HUDEP-2 (cell line): ENCODE data around the gene ZRANB1.

ENCODE experiments used
- DNase-seq, 76 experiments: peaks; one replicate each; lab custom pipeline; 2025; ENCODE audit not compliant: unreplicated experiment in 76 of 76; lab: John Stamatoyannopoulos, UW

The ZRANB1 gene

DNA sequence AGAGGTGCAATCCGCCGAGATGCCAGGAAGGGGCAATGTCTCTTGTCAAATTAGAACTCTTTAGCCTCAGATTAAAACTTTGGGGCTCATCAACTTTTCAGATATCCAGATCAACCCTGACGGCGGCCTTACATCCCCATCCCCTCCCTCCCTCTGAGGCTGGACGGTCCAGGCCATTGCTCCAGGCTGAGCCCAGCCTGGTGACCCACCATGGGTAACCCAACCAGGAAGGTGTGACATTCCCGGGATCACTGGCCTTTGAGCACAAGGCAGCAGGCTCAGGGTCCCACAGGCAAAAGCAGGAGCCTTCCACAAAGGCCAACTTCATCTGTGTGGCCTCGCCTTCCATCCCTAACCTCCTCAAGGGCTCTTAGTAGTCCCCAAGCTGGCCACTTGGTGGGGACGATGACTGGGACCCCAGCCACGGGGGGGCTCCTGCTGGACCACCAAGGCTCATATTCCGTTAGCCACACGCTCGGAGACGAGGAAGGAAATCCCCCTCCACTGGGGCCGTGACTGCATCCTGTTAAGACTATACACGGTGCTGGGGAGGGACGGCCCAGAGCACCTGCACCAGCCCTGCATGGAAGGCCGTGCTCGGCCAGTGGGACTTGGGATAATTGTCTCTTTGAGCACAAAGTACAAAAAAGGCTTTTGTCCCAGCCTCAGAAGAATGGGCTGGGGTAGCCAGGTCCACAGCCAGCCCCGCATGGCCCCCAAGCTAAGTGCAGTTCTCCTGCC, 62.8 kb downstream of the ZRANB1 start:
- no peak for DNase-seq

GRCh38 chr10:125005312-125006187, 63.6 kb downstream of the ZRANB1 start:
- DNase-seq: no peak

DNA sequence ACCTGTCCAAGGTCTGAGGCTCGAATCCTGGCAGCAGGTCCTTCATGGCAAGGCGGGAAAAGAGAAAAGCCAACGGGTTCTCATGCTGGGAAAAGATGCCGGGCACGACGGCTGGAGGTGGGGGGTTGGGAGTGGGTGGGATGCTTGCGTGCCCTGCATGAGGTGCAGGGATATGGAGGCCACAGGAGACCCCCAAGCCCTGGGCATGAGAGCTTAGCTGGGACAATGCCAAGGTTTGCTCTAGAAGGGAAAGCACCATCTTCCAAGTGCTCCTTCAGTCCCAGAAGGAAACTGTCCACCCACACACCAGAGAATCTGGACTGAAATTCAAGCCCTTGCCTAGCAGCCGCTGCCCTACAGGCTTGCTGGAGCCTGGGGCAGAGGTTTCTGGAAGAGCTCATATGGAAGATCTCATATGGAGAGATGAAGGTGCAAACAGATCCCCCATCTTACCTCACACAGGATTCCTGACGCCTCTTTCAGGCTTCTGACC, 64.3 kb downstream of the ZRANB1 start:
- no peak for DNase-seq

DNA sequence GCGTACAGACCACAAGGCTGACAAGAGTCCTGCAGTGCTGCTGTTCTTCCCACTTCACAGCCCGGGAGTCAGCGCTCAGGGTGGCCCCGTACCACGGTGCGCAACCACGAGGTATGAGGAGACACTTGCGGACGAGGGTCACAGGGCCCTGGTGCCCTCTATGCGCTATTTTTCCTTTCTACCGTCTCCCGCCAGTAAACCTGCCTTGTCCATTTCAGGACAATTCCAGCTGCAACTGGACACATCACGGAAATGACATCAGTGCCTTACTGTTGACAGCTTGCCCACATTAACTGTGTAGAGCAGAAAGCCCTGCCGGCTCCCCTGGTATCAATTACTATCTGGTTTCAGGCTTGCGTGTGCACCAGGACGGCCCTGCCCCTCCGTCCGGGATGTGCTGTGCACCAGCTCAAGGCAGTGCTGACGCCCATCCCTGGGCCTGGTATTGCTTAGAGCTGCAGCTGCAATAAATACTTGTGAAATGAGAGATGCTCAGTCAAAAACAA, 65.1 kb downstream of the ZRANB1 start:
- DNase-seq: no peak

DNA sequence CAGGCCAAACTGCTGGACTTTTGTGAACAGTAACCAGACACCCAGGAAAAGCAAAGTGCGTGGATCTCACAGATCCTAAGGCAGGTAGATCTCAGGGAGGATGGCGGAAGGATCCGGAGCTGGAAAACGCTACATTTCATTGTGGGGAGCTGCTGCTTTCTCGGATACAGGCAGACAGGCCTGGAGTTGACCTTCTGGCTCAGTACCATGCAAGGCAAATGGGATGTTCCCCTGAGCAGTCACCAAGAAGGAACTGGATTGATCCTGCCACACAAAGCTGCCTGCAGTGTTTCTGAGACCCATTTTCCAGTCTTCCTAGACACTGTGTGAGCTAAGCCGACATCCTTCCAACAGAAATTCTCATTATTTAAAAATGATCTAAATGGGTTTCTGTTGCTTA, 65.5 kb downstream of the ZRANB1 start:
- DNase-seq: no peak

GRCh38 chr10:125008689-125009638, 67.0 kb downstream of the ZRANB1 start:
- DNase-seq: no peak

DNA sequence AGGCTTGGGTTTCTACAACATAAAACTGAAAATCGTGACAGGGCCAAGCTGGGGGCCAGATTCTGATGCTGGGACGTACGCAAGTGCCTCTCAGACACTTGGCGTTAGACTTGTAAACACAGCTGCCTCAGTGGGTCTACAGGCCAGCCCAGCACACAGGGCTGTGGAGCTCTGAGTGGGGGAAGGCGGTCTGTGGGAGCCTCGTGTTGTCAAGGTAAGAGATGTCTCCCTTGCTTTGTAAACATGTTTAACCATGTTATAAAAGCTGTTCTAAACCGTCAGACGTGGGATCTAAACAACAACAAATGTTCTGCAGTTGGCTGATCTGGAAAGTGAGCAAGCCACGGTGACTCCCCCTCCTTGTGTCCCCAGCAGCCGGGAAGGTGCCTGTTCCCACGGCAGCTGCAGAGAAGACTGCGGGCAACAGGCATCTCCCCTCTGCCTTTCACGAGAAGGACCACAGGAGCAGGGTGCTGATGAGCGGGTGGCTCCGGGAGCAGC, 67.8 kb downstream of the ZRANB1 start:
- no peak for DNase-seq

GRCh38 chr10:125010362-125010761, 68.4 kb downstream of the ZRANB1 start:
- DNase-seq: peak in 1 of 76 experiments; percentile 7

GRCh38 chr10:125011171-125011925, 69.4 kb downstream of the ZRANB1 start:
- DNase-seq: no peak

DNA sequence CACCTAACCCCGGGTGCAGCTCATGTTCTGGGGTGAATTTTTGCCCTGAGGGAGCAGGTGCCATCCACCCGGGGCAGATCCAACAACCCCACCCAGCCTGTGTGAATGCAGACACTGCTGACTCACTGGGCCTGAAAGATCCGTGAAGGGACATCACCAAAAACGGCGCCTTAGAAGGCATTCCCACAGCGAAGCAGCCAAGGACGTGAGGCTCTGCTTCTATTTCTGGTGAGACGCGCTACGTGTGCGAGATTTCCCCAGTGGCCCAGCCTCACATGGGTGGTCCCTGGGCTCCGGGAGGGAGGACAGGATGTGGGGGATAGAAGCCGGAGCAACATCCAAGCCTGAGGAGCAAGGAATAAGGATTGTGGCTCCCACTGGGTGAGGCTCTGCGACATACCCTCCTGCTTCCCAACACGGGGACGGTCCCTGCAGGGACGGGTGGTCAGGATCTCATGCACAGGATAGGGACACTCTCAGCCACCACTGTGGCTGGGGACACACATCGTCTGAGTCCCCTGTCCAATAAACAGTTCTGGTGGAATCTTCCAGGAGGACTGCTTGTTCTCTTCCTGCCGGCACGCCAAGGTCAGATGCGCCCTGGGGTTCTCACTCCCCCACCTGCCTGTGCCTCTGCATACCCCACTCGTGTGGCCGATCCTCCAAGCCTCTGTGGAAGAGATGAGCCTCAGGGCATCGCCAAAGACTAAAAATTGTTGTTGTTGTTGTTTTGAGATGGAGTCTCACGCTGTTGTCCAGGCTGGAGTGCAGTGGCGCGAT, 70.2 kb downstream of the ZRANB1 start:
- DNase-seq: no peak

DNA sequence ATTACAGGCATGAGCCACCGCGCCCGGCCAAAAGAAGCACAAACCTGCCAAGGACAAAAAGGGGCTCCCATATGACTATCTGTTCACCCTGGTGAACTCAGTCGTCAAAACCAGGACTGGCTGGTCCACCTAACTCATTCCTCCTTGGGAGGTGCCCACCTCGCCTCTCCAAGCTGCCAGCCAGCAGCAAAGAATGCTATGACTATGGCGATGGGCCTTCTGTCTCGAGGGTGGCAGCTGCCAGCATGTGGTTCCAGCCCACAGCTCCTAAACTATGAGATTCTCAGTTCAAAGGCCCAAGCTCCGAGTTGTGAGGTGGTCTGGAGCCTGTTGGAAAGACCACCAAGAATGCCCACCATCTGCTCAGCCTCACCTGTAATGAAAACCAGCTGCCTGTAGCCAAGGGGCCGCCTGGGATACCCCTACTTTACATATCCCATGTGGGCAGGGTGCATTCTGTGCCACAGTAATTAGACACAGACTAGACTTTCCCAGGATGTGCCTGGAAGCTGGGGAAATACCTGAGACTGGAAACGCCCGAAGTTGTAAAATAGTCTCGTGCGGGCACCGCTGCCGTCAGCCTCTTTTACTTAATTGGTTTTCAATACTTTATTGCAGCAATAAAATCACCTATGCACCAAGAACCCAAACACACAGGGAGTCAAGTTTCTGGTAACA, 71.1 kb downstream of the ZRANB1 start:
- DNase-seq: no peak

- DNase-seq: no peak
These were observed 71.6 kb downstream of the ZRANB1 start for GRCh38 chr10:125013529-125013872.

- no peak for DNase-seq
These were observed 72.3 kb downstream of the ZRANB1 start for GRCh38 chr10:125014086-125014830.

DNA sequence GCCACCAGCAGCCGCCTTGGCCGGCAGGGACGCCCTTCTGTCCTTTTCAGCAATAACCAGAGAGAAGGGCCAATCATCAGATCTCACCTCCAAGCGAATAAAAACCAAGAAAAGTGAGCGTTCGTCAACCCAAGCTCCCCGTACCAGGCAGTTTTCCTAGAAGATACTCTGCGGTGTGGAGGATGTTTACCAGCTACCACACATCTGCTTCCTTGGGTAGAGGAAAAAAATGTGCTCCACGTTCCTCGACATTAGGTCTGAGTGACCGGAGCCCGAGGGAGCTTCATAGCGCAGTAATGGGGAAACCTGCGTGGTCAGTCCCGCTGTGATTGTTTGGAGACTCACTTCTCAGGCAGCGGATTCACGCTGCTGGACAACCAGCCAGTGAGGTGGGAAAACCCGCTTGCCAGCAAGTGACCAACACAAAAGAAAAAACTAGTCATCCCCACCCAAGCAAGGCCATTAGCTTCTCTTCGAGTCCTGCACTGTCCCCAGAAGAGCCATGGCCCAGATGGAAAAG, 73.0 kb downstream of the ZRANB1 start:
- no peak for DNase-seq

- no peak for DNase-seq
These were observed 73.5 kb downstream of the ZRANB1 start for GRCh38 chr10:125015356-125015944.

DNA sequence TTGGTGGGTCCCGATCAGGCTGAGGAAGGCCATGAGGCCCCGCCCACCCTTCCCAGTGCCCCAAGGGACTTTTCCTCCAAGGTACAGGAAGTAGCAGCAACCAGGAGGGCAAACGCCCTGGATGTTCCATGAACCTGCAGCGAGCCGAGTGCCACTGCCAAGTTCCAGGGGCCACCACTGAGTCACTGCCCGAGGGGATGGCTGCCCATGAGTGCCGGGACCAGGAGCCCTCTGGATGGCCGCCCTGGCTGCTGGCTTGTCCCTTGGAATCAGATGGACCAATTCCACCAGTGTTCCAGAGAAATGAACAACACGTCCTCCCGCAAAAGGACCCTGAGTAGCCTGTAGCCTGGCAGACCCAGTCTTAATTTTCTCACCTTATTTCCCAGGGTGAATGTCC, 74.2 kb downstream of the ZRANB1 start:
- no peak for DNase-seq

DNA sequence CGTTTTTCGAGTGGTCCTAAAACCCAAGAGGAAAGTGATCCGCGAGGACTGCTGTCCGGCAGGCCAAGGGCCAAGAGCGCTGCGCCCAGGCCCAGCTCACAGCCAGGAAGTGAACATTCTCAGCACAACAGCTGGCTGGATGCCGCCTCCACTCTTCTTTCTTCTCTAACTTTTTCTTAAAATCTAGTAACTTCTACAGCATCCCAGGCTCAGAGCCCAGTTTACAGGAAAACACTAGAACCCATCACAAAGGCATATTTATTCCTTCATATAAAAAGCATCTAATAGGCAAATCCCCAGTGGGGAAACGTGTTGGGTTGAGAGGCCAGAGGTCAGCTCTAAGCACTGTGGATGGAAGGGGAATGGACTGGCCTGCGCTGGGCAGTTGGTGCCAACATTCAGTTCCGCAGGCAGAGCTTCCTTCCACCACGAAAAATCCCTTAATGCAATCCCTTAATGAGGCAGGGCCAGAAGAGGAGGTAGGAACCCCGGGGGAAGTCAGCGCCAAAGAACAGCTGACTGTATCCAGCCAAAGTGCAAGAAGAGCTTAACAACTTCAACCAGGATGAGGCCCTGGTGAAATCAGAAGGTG, 74.8 kb downstream of the ZRANB1 start:
- no peak for DNase-seq
